Keratinocyte (primary cell): ENCODE results near the gene ATE1. TPM values are rescaled to one million over a fixed set of nuclear protein-coding genes. Genes with fewer than 3 reads are reported as not detected.

Experiments used
- DNase-seq: peaks from one replicate; pipeline ENCODE4 v3.0.0-alpha.2; 2011; ENCODE audit warnings: low read depth, missing footprints, low spot score
- FAIRE-seq: peaks from 2 replicates; lab custom pipeline; 2011; peaks lifted over from hg19 to GRCh38; lab: Jason Lieb, UNC
- H2AFZ ChIP-seq: 2 replicates; pipeline ENCODE4 v1.6.0; 2012; ENCODE audit warnings: low read length, control low read depth, inconsistent platforms; ENCODE audit not compliant: control insufficient read depth
- H3K27ac ChIP-seq: 2 replicates; pipeline ENCODE4 v1.5.1; 2011; ENCODE audit warnings: low read length; ENCODE audit not compliant: control insufficient read depth, insufficient read depth
- H3K27me3 ChIP-seq: 3 replicates; pipeline ENCODE4 v1.6.0; 2011; ENCODE audit warnings: low read length; ENCODE audit not compliant: control insufficient read depth, insufficient read depth; ENCODE audit errors: extremely low read depth
- H3K36me3 ChIP-seq, 2 experiments: 2 replicates in 1 of 2; 3 replicates in 1 of 2; pipeline ENCODE4 v1.5.1; 2011; ENCODE audit warnings: low read length in 2 of 2, mild to moderate bottlenecking in 1 of 2; ENCODE audit not compliant: control insufficient read depth in 2 of 2, insufficient read depth in 2 of 2; ENCODE audit errors: extremely low read depth in 1 of 2
- H3K4me1 ChIP-seq: 3 replicates; pipeline ENCODE4 v1.5.1; 2011; ENCODE audit warnings: low read length; ENCODE audit not compliant: control insufficient read depth, insufficient read depth; ENCODE audit errors: extremely low read depth
- H3K4me2 ChIP-seq: 3 replicates; pipeline ENCODE4 v1.6.0; 2011; ENCODE audit warnings: low read depth, low read length; ENCODE audit not compliant: control insufficient read depth, insufficient read depth; ENCODE audit errors: extremely low read depth
- H3K4me3 ChIP-seq, 3 experiments: fragments of 200-600 bp in 1 of 3; sonication (generic) in 1 of 3; 2 replicates in 2 of 3; 3 replicates in 1 of 3; pipeline ENCODE4 v1.5.1; 2011 to 2016; ENCODE audit warnings: low read length in 3 of 3, mild to moderate bottlenecking in 3 of 3, control low read depth in 2 of 3, inconsistent platforms in 1 of 3, low read depth in 1 of 3, mixed read lengths in 1 of 3, mixed run types in 1 of 3, moderate library complexity in 1 of 3; ENCODE audit not compliant: control insufficient read depth in 2 of 3, insufficient read depth in 2 of 3; ENCODE audit errors: extremely low read depth in 1 of 3
- H3K79me2 ChIP-seq: 2 replicates; pipeline ENCODE4 v1.6.0; 2012; ENCODE audit warnings: low read length; ENCODE audit not compliant: control insufficient read depth, insufficient read depth
- H3K9ac ChIP-seq: 3 replicates; pipeline ENCODE4 v1.6.0; 2011; ENCODE audit warnings: low read length; ENCODE audit not compliant: control insufficient read depth, insufficient read depth; ENCODE audit errors: extremely low read depth
- H3K9me1 ChIP-seq: 3 replicates; pipeline ENCODE4 v1.6.0; 2011; ENCODE audit warnings: low read length; ENCODE audit not compliant: control insufficient read depth, insufficient read depth; ENCODE audit errors: extremely low read depth
- H3K9me3 ChIP-seq: 2 replicates; pipeline ENCODE4 v1.5.1; 2012; ENCODE audit warnings: low read depth, low read length; ENCODE audit not compliant: control insufficient read depth
- H4K20me1 ChIP-seq: 3 replicates; pipeline ENCODE4 v1.6.0; 2011; ENCODE audit warnings: low read length; ENCODE audit not compliant: control insufficient read depth, insufficient read depth; ENCODE audit errors: extremely low read depth
- CTCF ChIP-seq, 3 experiments: IDR thresholded peaks in 1 of 3; conservative IDR thresholded peaks in 1 of 3; optimal IDR thresholded peaks in 1 of 3; 2 replicates in 2 of 3; 3 replicates in 1 of 3; pipeline versions ENCODE3 to v1.5.1; 2011; ENCODE audit warnings: low read length in 3 of 3, mild to moderate bottlenecking in 3 of 3, moderate library complexity in 2 of 3, control low read depth in 1 of 3, inconsistent platforms in 1 of 3; ENCODE audit not compliant: insufficient read depth in 2 of 3; ENCODE audit errors: extremely low read depth in 1 of 3
- EZH2 ChIP-seq: IDR thresholded peaks from one replicate; pipeline ENCODE4 v1.6.1; 2012; ENCODE audit warnings: inconsistent platforms, mild to moderate bottlenecking, low read length, moderate library complexity
- dilution Hi-C: fragments of 300-500 bp; cut with MboI; formaldehyde crosslinking; loops from one replicate; pipeline ENCODE4 v1.7.0; 2020; ENCODE audit warnings: low sequenced_read_pairs; ENCODE audit not compliant: extremely low pct_ligation_motif_present
- polyA plus RNA-seq, 5 experiments: library from polyadenylated mRNA; depleted of rRNA in 3 of 5; stranded (reverse) in 3 of 5; stranded (forward) in 1 of 5; unstranded in 1 of 5; fragments of >200 nt; gene quantifications; 1 replicate in 1 of 5; 2 replicates in 3 of 5; 3 replicates in 1 of 5; pipeline versions ENCODE4 v1.2.1 to v1.2.3, GENCODE V29; 2011 to 2012; ENCODE audit warnings: missing spikeins in 2 of 5, low read depth in 1 of 5, low replicate concordance in 1 of 5

The ATE1 gene
- polyA plus RNA-seq, 1 donor (not counting 4 experiments of a cell fraction or from before 2014, with no cell fraction given) = 14.9 TPM

GRCh38 chr10:121695731-121696464 lies 231.9 kb downstream of the ATE1 start:
- H3K9ac ChIP-seq = peak overlapping the region; percentile 43
- dilution Hi-C loops = no loop called here
- H3K36me3 ChIP-seq = no peaks in the 10 kb centered on the region
- no peaks in the 10 kb centered on the region for H3K9me1 ChIP-seq
- no peak overlapping the region for H3K4me3 ChIP-seq
- no peaks in the 10 kb centered on the region for H4K20me1 ChIP-seq
- peak overlapping the region; percentile 87 for H3K27ac ChIP-seq
- DNase-seq (no peak), FAIRE-seq (peak; percentile 39)
- H3K4me2 ChIP-seq = peak overlapping the region; percentile 60
- no peaks in the 10 kb centered on the region for H3K27me3 ChIP-seq
- H2AFZ ChIP-seq = peak overlapping the region; percentile 55
- H3K79me2 ChIP-seq = no peaks in the 10 kb centered on the region
- no peaks in the 10 kb centered on the region for H3K9me3 ChIP-seq
- TF ChIP-seq CTCF (optimal IDR thresholded peaks at IDR 0.05 in 1 of 3, IDR thresholded peaks at IDR 0.05 in 1 of 3, conservative IDR thresholded peaks at IDR 0.05 in 1 of 3; ENCODE audit: extremely low read depth in 1 of 3, insufficient read depth in 2 of 3, low read length in 3 of 3) = no peak
- no peak for TF ChIP-seq EZH2
- H3K4me1 ChIP-seq = peaks cover 29% of the 10 kb centered on the region

GRCh38 chr10:121694966-121695643 lies 232.7 kb downstream of the ATE1 start:
- Histone ChIP-seq H3K9me3 (no peaks in the 10 kb centered on the region), H3K4me3 (peak overlapping the region in 2 of 3 experiments; percentile 27 to 31), H3K4me2 (peak overlapping the region; percentile 60), H3K36me3 (no peaks in the 10 kb centered on the region), H3K27ac (peak overlapping the region; percentile 87), H4K20me1 (no peaks in the 10 kb centered on the region), H3K4me1 (peaks cover 29% of the 10 kb centered on the region), H3K9ac (peak overlapping the region; percentile 10), H3K79me2 (no peaks in the 10 kb centered on the region), H3K27me3 (no peaks in the 10 kb centered on the region), H3K9me1 (no peaks in the 10 kb centered on the region), H2AFZ (peak overlapping the region; percentile 55)
- peak; percentile 76 for DNase-seq
- dilution Hi-C loops = no loop called here
- FAIRE-seq = peak; percentile 97
- TF ChIP-seq EZH2 (no peak), CTCF (optimal IDR thresholded peaks at IDR 0.05 in 1 of 3, IDR thresholded peaks at IDR 0.05 in 1 of 3, conservative IDR thresholded peaks at IDR 0.05 in 1 of 3; ENCODE audit: extremely low read depth in 1 of 3, insufficient read depth in 2 of 3, low read length in 3 of 3) (no peak)
